Subcutaneous adipose tissue (tissue), 4 donors: Measurements from ENCODE around the gene WNK2. TPM values are rescaled to one million over a fixed set of nuclear protein-coding genes. Genes with fewer than 3 reads are reported as not detected.

Experiments used
- total RNA-seq, 4 donors: library from RNA; depleted of rRNA; stranded (reverse); fragments of >200 nt; gene quantifications; one replicate each; pipeline ENCODE4 v1.1.0, GENCODE V29; 2016
- TF ChIP-seq, protein P1 (sequence below): fragments of 450-650 bp; IDR thresholded peaks from one replicate; pipeline ENCODE4 v1.5.1; 2016; ENCODE audit warnings: low read depth, mild to moderate bottlenecking, control low read depth, antibody characterized with exemption, moderate library complexity

WNK2 gene
- total RNA-seq, 4 donors from 2014 or later: not detected

DNA sequence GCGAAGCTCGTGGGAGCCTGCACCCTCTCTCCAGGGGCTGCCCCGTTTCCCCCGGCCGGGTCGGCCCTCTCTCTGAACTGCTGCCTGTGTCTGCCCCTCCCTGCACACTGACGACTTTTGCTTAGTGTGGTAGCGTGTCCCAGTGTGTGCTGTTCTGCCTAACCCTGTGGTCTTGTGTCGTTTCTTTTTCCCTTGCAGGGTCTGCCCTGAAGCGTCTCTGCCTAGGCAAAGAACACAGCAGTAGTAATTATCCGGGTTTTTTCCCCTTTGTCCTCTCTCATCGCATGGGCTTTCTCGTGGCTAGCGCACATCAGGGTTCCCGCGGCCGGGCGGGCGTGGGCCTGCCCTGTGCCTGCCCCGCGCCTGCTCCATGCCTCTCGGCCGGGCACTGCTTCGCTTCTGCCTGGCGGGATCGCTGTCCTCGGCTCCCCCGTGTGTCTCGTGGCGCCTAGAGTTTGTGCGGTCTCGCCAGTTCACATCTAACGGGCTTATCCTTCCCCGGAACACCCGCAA, 122.7 kb downstream of the WNK2 start:
- TF ChIP-seq, protein P1, sequence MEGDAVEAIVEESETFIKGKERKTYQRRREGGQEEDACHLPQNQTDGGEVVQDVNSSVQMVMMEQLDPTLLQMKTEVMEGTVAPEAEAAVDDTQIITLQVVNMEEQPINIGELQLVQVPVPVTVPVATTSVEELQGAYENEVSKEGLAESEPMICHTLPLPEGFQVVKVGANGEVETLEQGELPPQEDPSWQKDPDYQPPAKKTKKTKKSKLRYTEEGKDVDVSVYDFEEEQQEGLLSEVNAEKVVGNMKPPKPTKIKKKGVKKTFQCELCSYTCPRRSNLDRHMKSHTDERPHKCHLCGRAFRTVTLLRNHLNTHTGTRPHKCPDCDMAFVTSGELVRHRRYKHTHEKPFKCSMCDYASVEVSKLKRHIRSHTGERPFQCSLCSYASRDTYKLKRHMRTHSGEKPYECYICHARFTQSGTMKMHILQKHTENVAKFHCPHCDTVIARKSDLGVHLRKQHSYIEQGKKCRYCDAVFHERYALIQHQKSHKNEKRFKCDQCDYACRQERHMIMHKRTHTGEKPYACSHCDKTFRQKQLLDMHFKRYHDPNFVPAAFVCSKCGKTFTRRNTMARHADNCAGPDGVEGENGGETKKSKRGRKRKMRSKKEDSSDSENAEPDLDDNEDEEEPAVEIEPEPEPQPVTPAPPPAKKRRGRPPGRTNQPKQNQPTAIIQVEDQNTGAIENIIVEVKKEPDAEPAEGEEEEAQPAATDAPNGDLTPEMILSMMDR: no peak

DNA sequence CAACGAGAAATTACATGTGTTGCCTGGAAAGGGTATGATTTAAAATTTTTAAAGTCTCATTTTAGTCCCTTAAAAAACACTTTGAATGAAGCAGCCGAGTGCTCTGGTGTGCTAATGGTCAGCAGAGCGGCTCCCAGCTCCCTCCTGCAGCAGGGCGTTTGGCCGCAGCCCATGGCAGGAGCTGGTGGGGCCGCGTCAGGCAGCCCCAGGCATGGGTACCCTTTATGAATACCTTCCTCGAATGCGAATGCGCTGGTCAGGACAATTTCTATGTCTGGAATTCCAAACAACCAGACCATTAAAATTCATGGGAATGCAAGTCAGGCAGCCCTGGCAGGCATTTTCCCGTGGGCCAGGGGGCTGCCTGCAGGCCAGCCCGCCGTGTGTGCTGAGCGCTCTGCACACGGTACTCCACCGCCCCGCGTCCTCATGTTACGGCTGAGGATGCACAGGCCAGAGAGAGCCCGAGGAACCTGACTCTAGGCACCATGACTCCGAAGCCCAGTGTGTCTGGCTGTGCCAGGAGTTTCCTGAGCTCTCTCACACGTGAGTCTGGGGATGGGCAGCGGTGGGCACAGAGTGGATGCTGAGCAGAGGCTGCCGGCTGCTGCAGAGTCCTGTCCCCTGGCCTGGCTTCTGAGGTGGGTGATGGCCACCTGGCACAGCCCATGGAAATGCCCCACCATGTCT, 123.7 kb downstream of the WNK2 start:
- TF ChIP-seq, protein P1: no peak

DNA sequence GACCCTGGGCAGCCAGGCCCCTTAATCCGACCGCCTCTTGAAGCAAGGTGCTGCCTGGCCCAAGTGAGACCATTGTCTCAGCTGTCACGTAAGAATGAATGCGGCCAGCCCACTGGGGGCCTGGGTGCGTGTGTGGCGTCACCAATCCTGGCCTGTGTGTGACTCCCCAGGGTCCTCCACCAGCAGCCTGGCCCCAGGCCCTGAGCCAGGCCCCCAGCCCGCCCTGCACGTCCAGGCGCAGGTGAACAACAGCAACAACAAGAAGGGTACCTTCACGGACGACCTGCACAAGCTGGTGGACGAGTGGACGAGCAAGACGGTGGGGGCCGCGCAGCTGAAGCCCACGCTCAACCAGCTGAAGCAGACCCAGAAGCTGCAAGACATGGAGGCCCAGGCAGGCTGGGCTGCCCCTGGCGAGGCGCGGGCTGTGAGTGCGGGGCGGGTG, 124.2 kb downstream of the WNK2 start:
- TF ChIP-seq, protein P1: no peak

DNA sequence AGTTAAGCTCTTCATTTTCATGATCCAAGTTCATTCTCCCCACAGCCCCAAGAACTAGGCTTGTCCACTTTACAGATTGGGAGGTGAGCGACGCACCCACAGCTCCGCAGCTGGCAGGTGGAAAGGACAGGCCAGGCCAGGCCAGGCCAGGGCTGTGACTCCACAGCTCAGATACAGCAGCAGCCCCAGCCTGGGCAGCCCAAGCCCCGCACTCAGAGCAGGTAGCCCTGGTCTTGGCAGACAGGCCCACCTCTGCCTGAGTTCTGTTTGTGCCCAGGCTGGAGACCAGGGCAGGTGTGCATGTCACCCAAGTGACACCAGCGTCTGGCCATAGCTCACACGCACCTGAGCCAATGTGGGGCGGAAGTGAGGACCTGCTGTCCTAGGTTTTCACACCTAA, 124.7 kb downstream of the WNK2 start:
- TF ChIP-seq, protein P1: no peak

DNA sequence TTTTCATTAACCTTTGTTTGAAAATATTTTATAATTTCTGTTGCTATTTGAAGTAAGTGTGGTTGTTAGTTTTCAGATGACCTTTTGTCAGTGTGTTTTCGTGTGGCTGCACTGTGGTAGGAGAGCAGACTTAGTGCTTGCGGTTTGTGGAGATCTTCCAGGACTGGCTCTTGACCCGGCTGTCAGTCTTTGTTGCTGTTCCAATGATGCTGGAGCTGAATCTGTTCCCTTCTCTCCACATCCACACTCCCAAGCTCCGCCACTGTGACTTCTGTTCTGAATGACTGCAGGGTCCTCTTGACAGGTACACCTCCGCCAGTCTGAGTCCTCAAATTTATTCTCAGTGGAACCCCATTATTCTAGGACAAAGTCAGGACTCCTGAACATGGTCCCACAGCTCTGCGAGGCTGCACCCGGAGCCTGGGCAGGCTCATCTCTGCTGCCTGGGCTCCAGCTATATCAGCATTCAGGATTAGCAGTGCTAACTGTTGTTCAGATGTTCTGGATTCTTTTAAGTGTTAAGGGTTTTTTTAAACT, 126.0 kb downstream of the WNK2 start:
- TF ChIP-seq, protein P1: no peak

DNA sequence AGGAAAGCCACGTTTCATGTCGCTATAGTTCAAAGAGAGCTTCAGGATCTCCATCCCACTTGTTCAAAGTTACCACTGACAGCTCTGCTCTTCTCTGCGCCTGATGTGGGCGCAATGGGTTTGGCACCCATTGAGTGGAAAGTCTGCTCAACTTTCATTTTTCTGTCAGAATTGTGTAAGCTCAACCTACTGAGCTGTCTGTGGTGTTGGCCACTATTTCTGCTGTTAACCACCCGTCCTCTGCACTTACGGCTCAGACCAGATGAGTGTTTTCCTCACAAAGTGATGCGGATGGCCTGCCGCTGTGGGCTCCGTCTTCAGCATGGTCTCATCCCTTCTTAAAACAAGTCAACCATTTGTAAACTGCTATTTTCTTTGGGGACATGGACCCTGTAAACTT, 131.2 kb downstream of the WNK2 start:
- TF ChIP-seq, protein P1: no peak

DNA sequence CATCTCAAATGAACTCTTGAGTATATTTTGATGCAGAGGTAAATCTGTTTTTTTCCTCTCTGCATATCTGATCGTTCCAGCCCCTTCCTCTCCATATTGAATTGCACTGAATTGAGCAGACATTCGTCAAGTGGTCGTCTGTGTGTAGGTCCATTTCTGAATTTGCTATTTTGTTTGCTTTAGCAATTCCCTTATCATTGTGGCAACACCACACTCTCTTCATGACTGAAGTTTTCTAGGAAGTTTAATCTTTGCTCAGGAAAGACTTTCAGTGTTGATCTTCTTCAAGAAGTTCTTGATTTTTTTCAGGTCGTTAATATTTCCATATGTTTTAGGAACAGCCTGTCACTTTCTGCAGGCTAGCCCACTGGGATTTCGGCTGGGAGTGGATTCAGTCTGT, 132.0 kb downstream of the WNK2 start:
- TF ChIP-seq, protein P1: no peak
